ENCODE measurements around the gene ZNF157. TPM values are rescaled to one million over a fixed set of nuclear protein-coding genes. Genes with fewer than 3 reads are reported as not detected.

ZNF157 gene
- total RNA-seq, 4 donors from 2014 or later = 0.14 to 0.32 TPM; not detected in 2

DNA sequence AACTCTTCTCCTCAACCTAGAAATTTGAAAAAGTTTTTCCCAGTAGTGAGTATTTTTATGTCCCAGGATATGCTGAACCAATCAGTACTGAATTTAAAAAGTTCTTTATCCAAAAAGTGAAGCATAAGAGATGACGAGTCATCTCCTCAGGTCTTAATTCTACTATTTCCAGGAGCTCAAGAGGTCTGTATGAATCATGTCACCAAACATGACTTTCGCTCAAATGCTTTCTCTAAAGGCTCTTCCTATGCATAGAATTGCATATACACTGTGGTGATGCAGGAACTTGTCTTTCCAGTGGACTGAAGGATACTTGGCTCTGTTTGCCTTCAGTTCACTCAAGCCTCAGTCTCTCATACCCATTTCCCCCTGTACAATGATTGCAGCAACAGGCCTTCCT lies 76.6 kb downstream of the ZNF157 start:
- H3K9me3 ChIP-seq = peaks cover 0 to 10% of the 10 kb centered on the region in 2 donors
- WGBS, 2 donors (ENCODE audit: low coverage in 1 of 2) = 86 to 100% methylated on average over 2 of the region's 2 CpGs
- TF ChIP-seq POLR2A (IDR thresholded peaks at IDR 0.05) = no peak
- TF ChIP-seq EP300 (IDR thresholded peaks at IDR 0.05; ENCODE audit: low read depth) = no peak
- no peak for TF ChIP-seq POLR2AphosphoS5 (IDR thresholded peaks at IDR 0.05)
- TF ChIP-seq, protein P1, sequence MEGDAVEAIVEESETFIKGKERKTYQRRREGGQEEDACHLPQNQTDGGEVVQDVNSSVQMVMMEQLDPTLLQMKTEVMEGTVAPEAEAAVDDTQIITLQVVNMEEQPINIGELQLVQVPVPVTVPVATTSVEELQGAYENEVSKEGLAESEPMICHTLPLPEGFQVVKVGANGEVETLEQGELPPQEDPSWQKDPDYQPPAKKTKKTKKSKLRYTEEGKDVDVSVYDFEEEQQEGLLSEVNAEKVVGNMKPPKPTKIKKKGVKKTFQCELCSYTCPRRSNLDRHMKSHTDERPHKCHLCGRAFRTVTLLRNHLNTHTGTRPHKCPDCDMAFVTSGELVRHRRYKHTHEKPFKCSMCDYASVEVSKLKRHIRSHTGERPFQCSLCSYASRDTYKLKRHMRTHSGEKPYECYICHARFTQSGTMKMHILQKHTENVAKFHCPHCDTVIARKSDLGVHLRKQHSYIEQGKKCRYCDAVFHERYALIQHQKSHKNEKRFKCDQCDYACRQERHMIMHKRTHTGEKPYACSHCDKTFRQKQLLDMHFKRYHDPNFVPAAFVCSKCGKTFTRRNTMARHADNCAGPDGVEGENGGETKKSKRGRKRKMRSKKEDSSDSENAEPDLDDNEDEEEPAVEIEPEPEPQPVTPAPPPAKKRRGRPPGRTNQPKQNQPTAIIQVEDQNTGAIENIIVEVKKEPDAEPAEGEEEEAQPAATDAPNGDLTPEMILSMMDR (IDR thresholded peaks at IDR 0.05) = no peak
- no peak overlapping the region for H3K4me3 ChIP-seq
- DNase-seq = no peak
- H3K27me3 ChIP-seq = no peaks in the 10 kb centered on the region
- intact Hi-C loops (cut with DNase I; ENCODE audit: low total_unique reads) = no loop called here
- H3K27ac ChIP-seq = no peak overlapping the region
- peaks cover 0 to 25% (median 6%) of the 10 kb centered on the region in 4 donors for H3K36me3 ChIP-seq
- in situ Hi-C loops (cut with MboI; ENCODE audit: low pct_ligation_motif_present in 1 of 4, low pct_unique_long_range_greater_than_20kb in 1 of 4, low sequenced_read_pairs in 3 of 4) = no loop called here
- no peaks in the 10 kb centered on the region for H3K4me1 ChIP-seq

DNA sequence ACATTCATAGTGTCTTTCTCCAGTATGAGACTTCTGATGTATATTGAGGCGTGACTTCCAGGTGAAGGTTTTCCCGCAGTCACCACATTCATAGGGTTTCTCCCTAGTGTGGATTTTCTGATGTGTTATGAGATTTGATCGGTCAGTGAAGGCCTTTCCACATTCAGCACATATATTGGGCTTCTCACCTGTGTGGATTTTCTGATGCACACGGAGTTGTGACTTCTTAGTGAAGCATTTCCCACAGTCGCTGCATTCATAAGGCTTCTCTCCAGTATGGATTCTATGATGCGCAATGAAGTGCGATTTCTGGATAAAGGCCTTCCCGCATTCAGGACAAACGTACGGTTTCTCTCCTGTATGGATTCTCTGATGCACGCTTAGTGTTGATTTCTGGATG lies 77.2 kb downstream of the ZNF157 start:
- in situ Hi-C loops (cut with MboI; ENCODE audit: low pct_ligation_motif_present in 1 of 4, low pct_unique_long_range_greater_than_20kb in 1 of 4, low sequenced_read_pairs in 3 of 4) = no loop called here
- peaks cover 0 to 25% (median 6%) of the 10 kb centered on the region in 4 donors for H3K36me3 ChIP-seq

DNA sequence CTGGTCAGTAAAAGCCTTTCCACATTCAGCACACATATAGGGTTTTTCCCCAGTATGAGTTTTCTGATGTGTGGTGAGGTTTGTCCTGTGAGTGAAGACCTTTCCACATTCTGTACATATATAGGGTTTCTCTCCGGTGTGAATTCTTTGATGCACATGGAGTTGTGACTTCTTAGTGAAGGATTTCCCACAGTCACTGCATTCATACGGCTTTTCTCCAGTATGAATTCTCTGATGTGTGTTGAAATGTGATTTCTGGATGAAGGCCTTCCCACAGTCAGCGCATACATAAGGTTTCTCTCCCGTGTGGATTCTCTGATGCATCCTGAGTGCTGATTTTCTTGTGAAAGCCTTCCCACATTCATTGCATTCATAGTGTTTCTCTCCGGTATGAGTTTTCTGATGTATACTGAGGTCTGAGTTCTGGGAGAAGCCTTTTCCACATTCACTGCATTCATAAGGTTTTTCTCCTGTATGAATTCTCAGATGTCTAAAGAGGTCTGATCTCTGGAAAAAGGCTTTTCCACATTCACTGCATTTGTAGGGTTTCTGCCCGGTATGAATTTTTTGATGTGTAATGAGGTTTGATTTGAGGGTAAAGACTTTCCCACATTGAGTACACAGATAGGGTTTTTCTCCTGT lies 77.9 kb downstream of the ZNF157 start:
- H3K36me3 ChIP-seq = peaks cover 0 to 25% (median 6%) of the 10 kb centered on the region in 4 donors
- H3K4me1 ChIP-seq = no peaks in the 10 kb centered on the region
- H3K27me3 ChIP-seq = no peaks in the 10 kb centered on the region
- intact Hi-C loops (cut with DNase I; ENCODE audit: low total_unique reads) (no loop called here), in situ Hi-C loops (cut with MboI; ENCODE audit: low pct_ligation_motif_present in 1 of 4, low pct_unique_long_range_greater_than_20kb in 1 of 4, low sequenced_read_pairs in 3 of 4) (no loop called here)
- TF ChIP-seq POLR2AphosphoS5 (IDR thresholded peaks at IDR 0.05) (no peak), POLR2A (IDR thresholded peaks at IDR 0.05) (no peak), EP300 (IDR thresholded peaks at IDR 0.05; ENCODE audit: low read depth) (no peak)
- TF ChIP-seq, protein P1 (IDR thresholded peaks at IDR 0.05) = no peak
- DNase-seq = no peak
- H3K4me3 ChIP-seq = no peak overlapping the region
- no peak overlapping the region for H3K27ac ChIP-seq
- 91 to 100% methylated on average over 1 to 6 of the region's 6 CpGs for WGBS, 2 donors (ENCODE audit: low coverage in 1 of 2)
- peaks cover 0 to 10% of the 10 kb centered on the region in 2 donors for H3K9me3 ChIP-seq

More for the DNA sequence above, 77.2 kb downstream of the ZNF157 start:
- intact Hi-C loops (cut with DNase I; ENCODE audit: low total_unique reads) = no loop called here
- Histone ChIP-seq H3K9me3 (peaks cover 0 to 10% of the 10 kb centered on the region in 2 donors), H3K4me1 (no peaks in the 10 kb centered on the region), H3K4me3 (no peak overlapping the region), H3K27me3 (no peaks in the 10 kb centered on the region), H3K27ac (no peak overlapping the region)
- 90% methylated on average over 11 of the region's 11 CpGs; no CpG with 5 or more reads in 1 of the 2 donors for WGBS, 2 donors (ENCODE audit: low coverage in 1 of 2)
- no peak for DNase-seq
- no peak for TF ChIP-seq POLR2A (IDR thresholded peaks at IDR 0.05)
- TF ChIP-seq, protein P1 (IDR thresholded peaks at IDR 0.05) = no peak

DNA sequence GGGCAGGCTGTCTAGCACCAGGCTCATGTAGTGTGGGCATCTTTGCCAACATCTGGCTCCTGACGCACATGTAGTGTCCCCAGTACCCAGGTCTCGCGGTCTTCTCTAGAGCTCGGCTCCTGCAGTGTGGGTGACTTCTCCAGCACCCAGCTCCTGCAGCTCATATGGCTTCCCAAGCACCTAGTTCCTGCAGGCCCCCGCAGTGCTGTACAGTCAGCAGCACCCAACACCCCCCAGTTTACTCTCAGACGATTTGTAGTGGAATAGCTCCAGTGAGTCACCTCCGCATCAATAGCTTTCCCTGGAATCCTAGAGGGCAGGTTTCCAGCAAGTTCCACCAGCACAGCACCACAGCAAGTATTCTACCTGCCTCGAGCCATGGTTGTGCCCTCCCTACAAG lies 81.7 kb downstream of the ZNF157 start:
- no peaks in the 10 kb centered on the region for H3K4me1 ChIP-seq
- intact Hi-C loops (cut with DNase I; ENCODE audit: low total_unique reads) = no loop called here
- H3K9me3 ChIP-seq = peaks cover 0 to 10% of the 10 kb centered on the region in 2 donors
- no peak overlapping the region for H3K27ac ChIP-seq
- WGBS, 2 donors (ENCODE audit: low coverage in 1 of 2) = 91% methylated on average over 8 of the region's 8 CpGs; no CpG with 5 or more reads in 1 of the 2 donors
- no peak for TF ChIP-seq POLR2A (IDR thresholded peaks at IDR 0.05)
- TF ChIP-seq EP300 (IDR thresholded peaks at IDR 0.05; ENCODE audit: low read depth) = no peak
- no peak for TF ChIP-seq POLR2AphosphoS5 (IDR thresholded peaks at IDR 0.05)
- TF ChIP-seq, protein P1 (IDR thresholded peaks at IDR 0.05) = no peak
- H3K27me3 ChIP-seq = no peaks in the 10 kb centered on the region
- peaks cover 0 to 31% (median 6%) of the 10 kb centered on the region in 4 donors for H3K36me3 ChIP-seq
- DNase-seq = no peak
- in situ Hi-C loops (cut with MboI; ENCODE audit: low pct_ligation_motif_present in 1 of 4, low pct_unique_long_range_greater_than_20kb in 1 of 4, low sequenced_read_pairs in 3 of 4) = no loop called here
- no peak overlapping the region for H3K4me3 ChIP-seq
